Mucosa of stomach (tissue), 1 donor: ENCODE measurements around the gene ATPAF1.

Source experiments
- H3K27me3 ChIP-seq: one replicate; pipeline ENCODE4 v1.7.0; 2013; ENCODE audit warnings: mild to moderate bottlenecking, low read length; ENCODE audit not compliant: control insufficient read depth, insufficient read depth
- H3K36me3 ChIP-seq: one replicate; pipeline ENCODE4 v1.7.0; 2013; ENCODE audit warnings: low read length; ENCODE audit not compliant: control insufficient read depth, insufficient read depth
- H3K4me1 ChIP-seq: one replicate; pipeline ENCODE4 v1.7.0; 2013; ENCODE audit warnings: mild to moderate bottlenecking, low read length; ENCODE audit not compliant: control insufficient read depth, insufficient read depth
- H3K4me3 ChIP-seq: one replicate; pipeline ENCODE4 v1.7.0; 2013; ENCODE audit warnings: low read length
- H3K9ac ChIP-seq: one replicate; pipeline ENCODE4 v1.7.0; 2013; ENCODE audit warnings: mild to moderate bottlenecking, low read length, moderate library complexity
- H3K9me3 ChIP-seq: one replicate; pipeline ENCODE4 v1.7.0; 2013; ENCODE audit warnings: mild to moderate bottlenecking, low read length, moderate library complexity; ENCODE audit not compliant: control insufficient read depth
- donor health status: Pancreatic carcinoma.

The ATPAF1 gene

DNA sequence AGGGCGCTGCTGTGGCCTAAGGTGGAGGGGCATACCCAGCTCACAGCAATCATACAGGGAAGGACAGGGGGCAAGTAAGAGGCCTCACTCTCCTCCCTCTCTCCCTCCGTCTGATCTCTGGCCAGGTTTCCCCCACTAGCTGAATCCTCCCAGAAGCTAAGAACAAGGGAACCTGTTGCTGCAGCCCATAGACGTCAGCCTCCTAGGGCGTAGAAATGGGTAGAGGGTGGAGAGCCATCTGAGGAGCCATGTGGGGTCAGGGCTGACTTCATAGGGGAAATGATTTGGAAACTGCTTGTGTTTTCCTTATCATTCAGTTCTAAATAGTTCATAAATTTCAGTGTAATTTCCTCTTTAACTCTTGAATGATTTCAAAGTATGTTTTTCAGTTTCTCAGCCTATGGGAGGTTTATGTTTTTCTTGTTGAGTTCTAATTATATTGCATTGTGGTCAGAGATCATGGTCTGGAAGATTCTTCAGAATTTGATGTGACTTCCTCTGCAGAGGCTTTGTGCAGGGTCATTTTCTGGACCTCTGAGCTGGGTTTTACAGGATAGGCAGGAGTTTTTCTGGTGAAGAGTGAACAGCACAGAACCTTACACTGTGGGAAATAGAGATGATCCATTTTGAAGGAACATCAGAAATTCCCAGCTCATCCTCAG lies 49.3 kb downstream of the ATPAF1 start:
- H3K36me3 ChIP-seq: no peaks in the 10 kb centered on the region
- H3K27me3 ChIP-seq: no peaks in the 10 kb centered on the region
- H3K9me3 ChIP-seq: no peaks in the 10 kb centered on the region
- H3K9ac ChIP-seq: no peak overlapping the region
- H3K4me3 ChIP-seq: no peak overlapping the region
- H3K4me1 ChIP-seq: peaks cover 23% of the 10 kb centered on the region

DNA sequence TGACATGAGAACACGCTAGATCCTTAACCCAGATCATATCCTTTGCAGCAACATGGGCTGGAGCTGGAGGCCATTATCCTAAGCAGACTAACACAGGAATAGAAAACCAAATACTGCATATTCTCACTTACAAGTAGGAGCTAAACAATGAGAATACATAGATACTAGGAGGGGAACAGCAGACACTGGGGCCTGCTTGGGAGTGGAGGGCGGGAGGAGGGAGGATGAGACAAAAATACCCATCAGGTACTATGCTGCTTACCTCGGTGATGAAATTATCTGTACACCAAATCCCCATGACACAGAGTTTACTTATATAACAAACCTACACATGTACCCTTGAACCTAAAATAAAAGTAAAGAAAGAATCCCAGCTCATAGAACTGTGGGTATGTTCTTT lies 50.3 kb downstream of the ATPAF1 start:
- Histone ChIP-seq H3K4me1 (peaks cover 30% of the 10 kb centered on the region), H3K4me3 (no peak overlapping the region), H3K27me3 (no peaks in the 10 kb centered on the region), H3K9me3 (no peaks in the 10 kb centered on the region), H3K9ac (no peak overlapping the region), H3K36me3 (no peaks in the 10 kb centered on the region)

DNA sequence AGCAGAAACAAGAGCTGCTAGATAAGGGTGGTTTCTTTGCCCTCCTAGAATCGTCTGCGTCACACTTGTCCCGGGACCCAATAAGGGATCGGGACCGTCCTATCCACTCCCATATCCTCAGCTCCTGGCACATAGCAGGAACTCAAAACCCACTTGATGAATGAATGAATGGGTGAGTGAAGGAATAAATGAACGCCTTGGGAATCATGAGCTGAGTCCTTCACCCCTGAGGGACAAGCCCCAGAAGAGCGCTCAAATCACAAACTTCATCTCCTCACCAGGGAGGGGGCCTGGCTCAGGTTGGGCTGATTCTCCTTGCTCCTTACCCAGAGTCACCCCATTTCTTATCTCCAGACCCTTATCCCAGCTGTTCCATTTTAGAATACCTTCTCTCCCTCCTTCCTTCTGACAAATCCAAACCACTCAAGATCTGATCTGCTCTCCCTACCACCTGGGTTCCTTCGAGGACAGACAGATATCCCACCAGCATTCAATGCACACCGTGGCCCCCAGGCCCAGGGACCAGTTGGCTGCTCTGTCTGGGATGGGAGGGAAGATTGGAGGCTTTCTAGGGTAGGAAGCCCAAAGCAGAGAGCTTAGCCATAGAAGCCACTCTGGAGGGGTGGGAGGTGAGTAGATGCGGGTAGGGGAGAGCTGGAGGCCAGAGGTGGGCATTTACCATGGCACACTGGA lies 50.9 kb downstream of the ATPAF1 start:
- Histone ChIP-seq H3K36me3 (no peaks in the 10 kb centered on the region), H3K9me3 (no peaks in the 10 kb centered on the region), H3K4me3 (peak overlapping the region; percentile 56), H3K4me1 (peaks cover 30% of the 10 kb centered on the region), H3K9ac (peak overlapping the region; percentile 94), H3K27me3 (no peaks in the 10 kb centered on the region)

DNA sequence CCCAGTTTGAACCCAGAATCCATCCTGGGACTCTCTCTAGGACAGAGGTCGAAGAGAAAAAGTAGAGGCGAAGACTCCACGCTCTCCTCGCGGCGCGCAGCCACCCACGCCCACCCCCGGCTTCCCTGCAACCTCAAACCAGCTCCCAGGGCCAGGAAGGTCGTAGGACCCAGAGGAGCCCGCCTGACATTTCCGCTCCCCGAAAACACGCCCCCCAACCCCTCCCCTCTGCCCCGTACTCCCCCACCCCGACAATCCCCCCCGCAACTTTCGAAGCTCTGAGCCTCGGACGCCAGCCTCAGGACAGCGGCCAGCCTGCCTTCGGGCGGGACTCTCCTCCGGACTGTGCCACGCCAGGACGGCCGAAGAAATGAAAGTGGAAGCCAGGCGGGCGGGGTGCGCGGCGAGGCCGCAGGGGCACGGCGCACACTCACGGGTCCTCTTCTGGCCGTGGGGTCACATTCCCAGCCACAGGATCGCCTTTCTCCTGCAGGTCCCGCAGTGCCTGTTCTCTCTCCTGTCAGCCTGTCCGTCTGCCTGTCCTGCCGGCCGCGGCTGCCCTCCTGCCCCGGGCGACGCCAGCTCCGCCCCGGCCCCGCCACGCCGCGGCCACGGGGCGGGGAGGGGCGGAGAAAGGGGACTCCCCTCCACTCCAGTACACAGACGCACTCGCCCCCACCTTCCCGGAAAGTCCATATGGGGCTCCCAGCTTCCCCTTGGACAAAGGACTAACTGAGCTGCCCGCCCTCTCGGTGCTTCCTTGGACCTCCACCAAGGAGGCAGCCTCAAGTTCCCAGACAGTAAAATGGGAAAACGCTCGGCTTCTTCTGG lies 51.7 kb downstream of the ATPAF1 start, which contains the start of gene MOB3C:
Gene MOB3C, minus strand, starts transcription at position 535 of the 831 bp plus-strand sequence. CDS start 3,490 bp downstream, outside the sequence.
- H3K27me3 ChIP-seq: no peaks in the 10 kb centered on the region
- peak within 1 kb of the TSS; percentile 90 for H3K4me3 ChIP-seq
- no peaks in the 10 kb centered on the region for H3K9me3 ChIP-seq
- H3K4me1 ChIP-seq: peaks cover 38% of the 10 kb centered on the region
- H3K36me3 ChIP-seq: no peaks in the 10 kb centered on the region
- peak within 1 kb of the TSS; percentile 94 for H3K9ac ChIP-seq

DNA sequence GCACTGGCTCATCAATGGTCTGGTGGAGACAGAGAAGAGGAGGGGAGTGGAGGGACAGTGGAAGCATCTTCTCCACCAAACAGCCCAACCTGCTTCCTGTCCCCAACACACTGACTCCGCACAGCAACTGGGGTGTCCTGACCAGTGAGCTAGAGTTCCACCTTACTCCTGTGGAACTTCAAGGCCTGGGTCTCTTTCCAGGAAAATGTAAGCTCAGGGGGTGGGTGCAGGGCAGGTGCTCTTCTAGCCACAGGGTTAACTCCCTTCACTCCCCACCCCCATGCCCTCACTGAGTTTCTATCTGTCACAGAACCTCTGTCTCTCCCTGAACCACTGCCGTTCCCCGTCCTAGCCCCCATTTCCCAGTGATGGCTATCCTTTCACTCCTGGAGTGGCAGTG lies 52.4 kb downstream of the ATPAF1 start:
- Histone ChIP-seq H3K4me3 (peak overlapping the region; percentile 90), H3K27me3 (no peaks in the 10 kb centered on the region), H3K4me1 (peaks cover 44% of the 10 kb centered on the region), H3K36me3 (no peaks in the 10 kb centered on the region), H3K9ac (peak overlapping the region; percentile 94), H3K9me3 (no peaks in the 10 kb centered on the region)

DNA sequence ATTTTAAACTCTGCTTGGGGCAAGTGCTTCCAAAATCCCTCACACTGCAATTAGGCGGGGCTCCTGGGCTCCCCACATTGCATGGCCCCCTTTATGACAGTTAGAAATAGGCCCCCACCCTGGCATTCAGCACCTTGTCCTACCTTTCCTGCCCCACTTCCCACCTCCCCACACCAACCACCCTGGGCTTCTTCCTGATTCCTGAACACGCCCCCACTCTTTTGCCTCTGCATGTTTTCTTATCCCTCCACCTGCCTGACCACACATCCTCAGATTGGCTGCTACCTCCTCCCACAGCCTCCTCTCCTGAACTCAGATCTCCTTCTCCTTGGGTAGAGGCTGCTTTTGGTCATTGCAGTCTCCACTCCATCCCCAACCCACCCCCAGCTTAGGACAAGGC lies 53.1 kb downstream of the ATPAF1 start:
- Histone ChIP-seq H3K9me3 (no peaks in the 10 kb centered on the region), H3K4me1 (peaks cover 44% of the 10 kb centered on the region), H3K27me3 (no peaks in the 10 kb centered on the region), H3K4me3 (peak overlapping the region; percentile 90), H3K9ac (peak overlapping the region; percentile 94), H3K36me3 (no peaks in the 10 kb centered on the region)

DNA sequence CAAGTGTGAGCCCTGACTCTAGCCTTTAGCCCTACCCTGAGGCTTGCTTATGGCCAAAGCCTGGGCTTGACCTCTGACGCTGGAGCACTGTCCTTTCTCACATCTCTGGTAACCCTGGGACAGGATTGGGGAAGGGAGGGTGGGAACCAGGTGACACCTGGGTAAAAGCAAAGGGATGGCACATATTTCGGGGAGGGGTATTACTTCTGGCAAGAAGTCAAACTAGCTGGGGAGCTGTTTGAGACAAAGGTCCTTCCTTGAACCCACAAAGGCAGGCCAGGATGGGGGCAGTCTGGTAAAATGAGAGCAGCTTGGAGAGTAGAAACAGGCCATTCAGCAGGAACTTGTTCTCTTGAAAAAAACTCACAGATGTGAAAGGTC lies 53.6 kb downstream of the ATPAF1 start:
- H3K9ac ChIP-seq: peak overlapping the region; percentile 9
- peaks cover 3% of the 10 kb centered on the region for H3K36me3 ChIP-seq
- no peaks in the 10 kb centered on the region for H3K9me3 ChIP-seq
- no peaks in the 10 kb centered on the region for H3K27me3 ChIP-seq
- peaks cover 44% of the 10 kb centered on the region for H3K4me1 ChIP-seq
- H3K4me3 ChIP-seq: no peak overlapping the region

DNA sequence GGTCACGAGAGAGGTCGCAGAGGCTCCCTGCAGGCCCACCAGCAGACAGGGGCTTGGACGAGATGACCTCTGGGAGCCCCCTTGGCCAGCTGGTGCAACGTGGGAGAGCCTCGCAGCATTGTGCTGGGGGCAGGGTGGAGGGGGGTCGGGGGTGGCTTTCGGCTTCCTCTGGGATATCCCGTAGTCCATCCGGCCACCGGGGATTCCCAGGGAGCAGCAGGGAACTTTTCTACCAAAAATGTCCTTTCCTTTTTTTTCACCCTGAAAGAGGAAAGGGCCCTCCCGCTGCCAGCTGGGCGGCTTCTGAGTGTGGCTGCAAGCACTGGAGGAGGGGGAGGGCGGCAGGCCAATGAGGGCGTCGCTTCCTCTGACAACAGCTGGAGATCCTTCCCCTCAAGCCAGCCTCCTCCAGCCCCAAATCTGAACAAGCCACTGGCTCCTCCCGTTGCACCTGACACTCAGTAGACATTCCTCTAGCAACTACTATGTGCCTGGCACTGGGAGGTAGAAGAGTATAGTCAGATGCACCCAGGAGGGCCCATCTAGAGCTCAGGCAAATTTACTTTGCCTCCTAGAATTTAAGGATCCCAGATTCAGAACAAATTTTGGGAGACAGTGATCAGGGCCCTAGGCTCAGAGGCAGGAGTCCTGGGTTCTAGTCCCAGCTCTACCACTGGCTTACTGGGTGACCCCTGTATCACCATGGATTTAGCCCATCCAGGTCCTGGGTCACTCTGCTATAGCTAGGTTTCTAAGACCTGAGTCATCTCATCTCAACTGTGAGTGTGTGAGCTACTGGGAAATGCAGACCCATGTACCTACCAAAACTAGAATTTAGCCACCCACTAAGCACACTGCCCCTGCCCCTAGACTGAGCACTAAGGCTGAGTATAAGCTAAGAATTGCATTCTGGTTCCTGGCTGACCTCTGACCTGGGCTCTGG lies 54.2 kb downstream of the ATPAF1 start:
- Histone ChIP-seq H3K4me1 (peaks cover 44% of the 10 kb centered on the region), H3K9me3 (no peaks in the 10 kb centered on the region), H3K9ac (no peak overlapping the region)

DNA sequence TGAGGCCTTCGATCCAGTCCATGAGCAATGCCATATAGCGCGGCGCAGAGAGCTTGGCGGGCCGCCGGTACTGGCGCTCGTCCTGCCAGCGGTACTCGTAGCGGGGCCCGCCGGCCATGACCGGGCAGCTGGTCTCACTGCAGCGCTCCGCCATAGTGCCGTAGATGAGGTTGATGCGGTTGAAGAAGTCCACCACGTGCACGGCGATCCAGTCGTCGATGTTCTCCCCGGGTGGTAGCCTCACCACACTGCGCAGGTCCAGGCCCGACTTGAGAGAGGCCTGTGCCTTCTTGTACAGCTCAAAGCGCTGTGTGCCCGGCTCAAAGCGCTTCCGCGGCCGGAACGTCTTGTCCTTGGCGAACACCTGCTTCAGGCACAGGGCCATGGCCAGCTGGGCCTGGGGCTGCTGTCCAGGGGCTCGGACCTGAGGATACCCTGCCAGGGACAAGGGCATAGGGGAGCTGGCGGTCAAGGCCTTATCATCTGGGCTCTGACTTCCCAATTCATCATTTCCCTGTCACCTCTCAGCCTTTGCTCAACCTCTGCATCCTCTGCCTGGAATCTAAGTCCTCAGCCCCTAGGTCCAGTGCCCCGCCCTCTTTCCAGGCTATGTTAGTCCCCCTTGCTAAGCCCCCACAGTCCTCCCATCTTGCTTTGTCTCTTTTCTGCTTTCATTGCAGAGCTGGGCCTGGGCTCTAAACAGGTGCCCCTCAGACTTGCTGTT lies 55.1 kb downstream of the ATPAF1 start:
- no peak overlapping the region for H3K4me3 ChIP-seq
- peaks cover 15% of the 10 kb centered on the region for H3K36me3 ChIP-seq
- H3K4me1 ChIP-seq: peaks cover 44% of the 10 kb centered on the region
- H3K9ac ChIP-seq: no peak overlapping the region
- H3K9me3 ChIP-seq: no peaks in the 10 kb centered on the region
- H3K27me3 ChIP-seq: no peaks in the 10 kb centered on the region

More for the DNA sequence above, 54.2 kb downstream of the ATPAF1 start:
- Histone ChIP-seq H3K36me3 (peaks cover 10% of the 10 kb centered on the region), H3K4me3 (no peak overlapping the region), H3K27me3 (no peaks in the 10 kb centered on the region)

DNA sequence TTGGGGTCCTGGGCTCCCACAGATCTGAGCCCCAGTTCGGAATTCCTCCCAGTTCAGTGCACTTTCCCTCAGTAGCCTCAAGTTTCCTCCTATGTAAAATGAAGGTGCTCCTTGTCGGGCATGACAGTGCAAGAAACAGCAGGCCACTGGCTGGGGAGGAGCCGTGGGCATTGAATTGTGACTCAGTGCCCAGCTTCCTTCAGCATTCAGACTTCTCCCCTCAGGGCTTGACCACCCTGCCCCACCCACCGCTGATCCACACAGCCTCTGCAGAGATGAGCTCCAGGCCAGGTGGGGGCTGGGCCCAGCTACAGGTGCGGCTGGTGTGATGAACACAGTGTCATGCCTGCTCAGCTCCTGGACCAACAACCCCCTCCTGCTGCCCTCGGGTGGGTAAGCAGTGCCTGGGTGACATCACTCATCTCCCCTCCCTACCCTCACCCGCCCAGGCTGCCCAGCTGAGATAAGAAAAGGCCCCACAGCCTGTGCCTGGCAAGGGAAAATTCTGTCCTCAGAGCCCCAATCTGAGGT lies 56.4 kb downstream of the ATPAF1 start:
- Histone ChIP-seq H3K27me3 (no peaks in the 10 kb centered on the region), H3K9ac (peak overlapping the region; percentile 34), H3K9me3 (no peaks in the 10 kb centered on the region), H3K4me1 (peaks cover 44% of the 10 kb centered on the region), H3K36me3 (peaks cover 16% of the 10 kb centered on the region), H3K4me3 (no peak overlapping the region)
